GM12878 (cell line): ENCODE results near the gene SAP25.

Experiments used
- CREM ChIP-seq: IDR thresholded peaks from 2 replicates; pipeline ENCODE4 v1.6.1; 2014; ENCODE audit warnings: antibody characterized with exemption, low read depth
- EZH2 ChIP-seq: IDR thresholded peaks from 2 replicates; pipeline ENCODE4 v1.6.1; 2012; ENCODE audit warnings: low read depth, mild to moderate bottlenecking, control low read depth, inconsistent platforms, low read length, borderline replicate concordance; ENCODE audit not compliant: control insufficient read depth
- GABPA ChIP-seq: IDR thresholded peaks from 2 replicates; pipeline ENCODE4 v1.6.1; 2014; ENCODE audit warnings: antibody characterized with exemption, low read depth, mild to moderate bottlenecking, inconsistent platforms
- HDAC6 ChIP-seq: fragments of 200-600 bp; sonication (generic); IDR thresholded peaks from one replicate; pipeline ENCODE4 v1.8.0; 2017; ENCODE audit warnings: antibody characterized with exemption; ENCODE audit not compliant: unreplicated experiment
- IKZF1 ChIP-seq: fragments of 450-650 bp; conservative IDR thresholded peaks from 2 replicates; pipeline ENCODE4 v1.6.1; 2017; ENCODE audit warnings: antibody characterized with exemption, mild to moderate bottlenecking
- IRF4 ChIP-seq: IDR thresholded peaks from 2 replicates; pipeline ENCODE4 v1.6.1; 2011; ENCODE audit warnings: low read depth, low read length
- NFYB ChIP-seq: IDR thresholded peaks from 2 replicates; pipeline ENCODE4 v1.6.1; 2011; ENCODE audit warnings: low read depth, mild to moderate bottlenecking, low read length, improper control_type of control experiment, moderate library complexity; ENCODE audit not compliant: insufficient read depth
- POLR2A ChIP-seq: IDR thresholded peaks from 2 replicates; pipeline ENCODE4 v1.6.1; 2011; ENCODE audit warnings: low read depth, mild to moderate bottlenecking, low read length
- RCOR1 ChIP-seq: conservative IDR thresholded peaks from 2 replicates; pipeline ENCODE4 v1.6.1; 2012; ENCODE audit warnings: low read depth, low read length, improper control_type of control experiment
- TCF12 ChIP-seq: IDR thresholded peaks from 2 replicates; pipeline ENCODE4 v1.6.1; 2011; ENCODE audit warnings: low read depth, mild to moderate bottlenecking, low read length
- ZNF217 ChIP-seq: fragments of 450-650 bp; IDR thresholded peaks from 2 replicates; pipeline ENCODE4 v1.6.1; 2017; ENCODE audit warnings: antibody characterized with exemption, mild to moderate bottlenecking
- TF ChIP-seq, protein P1 (sequence below), 3 experiments: IDR thresholded peaks in 2 of 3; conservative IDR thresholded peaks in 1 of 3; 2 replicates each; pipeline ENCODE4 v1.5.1; 2011; ENCODE audit warnings: low read depth in 3 of 3, low read length in 3 of 3, mild to moderate bottlenecking in 3 of 3, control low read depth in 2 of 3, moderate library complexity in 2 of 3, inconsistent platforms in 1 of 3, mixed read lengths in 1 of 3; ENCODE audit not compliant: control insufficient read depth in 2 of 3, insufficient read depth in 1 of 3; ENCODE audit errors: extremely low read depth in 1 of 3

DNA sequence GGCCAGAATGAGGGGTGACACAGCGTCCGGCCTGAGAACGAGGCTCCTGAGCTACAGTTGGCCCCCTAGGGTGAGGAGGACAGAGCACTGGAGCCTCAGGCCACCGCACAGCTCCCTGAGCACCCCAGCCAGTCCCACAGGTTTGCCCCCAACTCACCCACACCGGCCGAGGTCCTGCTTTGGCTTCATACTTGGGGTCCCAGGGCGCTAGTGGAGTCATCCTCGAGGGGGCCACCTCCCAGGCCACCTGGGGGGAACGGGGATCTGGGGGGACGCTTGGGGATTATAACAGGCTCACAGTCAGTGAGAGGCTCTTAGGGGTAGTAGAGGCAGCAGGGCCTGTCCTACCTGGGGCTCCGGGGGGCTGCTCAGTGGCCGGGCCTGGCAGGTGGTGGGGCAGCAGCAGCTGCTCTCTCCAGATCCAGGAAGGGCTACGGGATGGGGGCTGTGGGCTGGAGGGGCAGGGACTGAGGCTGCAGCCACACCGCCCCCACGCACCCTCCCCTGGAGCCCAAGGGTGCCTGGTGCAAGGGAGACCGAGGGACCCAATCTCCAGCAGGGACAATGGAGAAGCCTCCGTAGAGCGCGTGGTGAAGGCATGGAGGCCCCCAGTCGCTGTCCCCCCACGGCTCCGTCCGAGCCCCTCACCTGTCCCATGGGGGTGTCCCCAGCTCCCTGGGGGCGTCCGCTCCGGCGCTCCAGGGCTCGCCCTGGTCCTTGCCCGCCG, 588 bp downstream of the SAP25 start:
- TF ChIP-seq HDAC6, result no peak
- TF ChIP-seq EZH2, result no peak
- TF ChIP-seq ZNF217, result no peak
- TF ChIP-seq, protein P1, sequence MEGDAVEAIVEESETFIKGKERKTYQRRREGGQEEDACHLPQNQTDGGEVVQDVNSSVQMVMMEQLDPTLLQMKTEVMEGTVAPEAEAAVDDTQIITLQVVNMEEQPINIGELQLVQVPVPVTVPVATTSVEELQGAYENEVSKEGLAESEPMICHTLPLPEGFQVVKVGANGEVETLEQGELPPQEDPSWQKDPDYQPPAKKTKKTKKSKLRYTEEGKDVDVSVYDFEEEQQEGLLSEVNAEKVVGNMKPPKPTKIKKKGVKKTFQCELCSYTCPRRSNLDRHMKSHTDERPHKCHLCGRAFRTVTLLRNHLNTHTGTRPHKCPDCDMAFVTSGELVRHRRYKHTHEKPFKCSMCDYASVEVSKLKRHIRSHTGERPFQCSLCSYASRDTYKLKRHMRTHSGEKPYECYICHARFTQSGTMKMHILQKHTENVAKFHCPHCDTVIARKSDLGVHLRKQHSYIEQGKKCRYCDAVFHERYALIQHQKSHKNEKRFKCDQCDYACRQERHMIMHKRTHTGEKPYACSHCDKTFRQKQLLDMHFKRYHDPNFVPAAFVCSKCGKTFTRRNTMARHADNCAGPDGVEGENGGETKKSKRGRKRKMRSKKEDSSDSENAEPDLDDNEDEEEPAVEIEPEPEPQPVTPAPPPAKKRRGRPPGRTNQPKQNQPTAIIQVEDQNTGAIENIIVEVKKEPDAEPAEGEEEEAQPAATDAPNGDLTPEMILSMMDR (IDR thresholded peaks at IDR 0.05 in 2 of 3, conservative IDR thresholded peaks at IDR 0.05 in 1 of 3; ENCODE audit: control insufficient read depth in 2 of 3, extremely low read depth in 1 of 3, insufficient read depth in 1 of 3, low read depth in 3 of 3, low read length in 3 of 3), result no peak
- TF ChIP-seq RCOR1, result no peak
- TF ChIP-seq GABPA, result no peak
- no peak for TF ChIP-seq IRF4
- TF ChIP-seq TCF12, result no peak
- TF ChIP-seq POLR2A, result 0 out of 2 replicates have a peak, but pooled peaks have one; percentile 48
- no peak for TF ChIP-seq CREM
- TF ChIP-seq IKZF1, result no peak
- no peak for TF ChIP-seq NFYB
